GM19193 (cell line): Measurements from ENCODE around the gene ZNF749.

Experiments used
- POLR2A ChIP-seq: IDR thresholded peaks from 4 replicates; pipeline ENCODE4 v1.6.1; 2011; ENCODE audit not compliant: insufficient read depth, insufficient read length; ENCODE audit errors: extremely low read depth

Gene ZNF749

GRCh38 chr19:57437931-57438330 is 2.8 kb downstream of the ZNF749 start:
- no peak for TF ChIP-seq POLR2A

GRCh38 chr19:57438925-57439324 is 3.8 kb downstream of the ZNF749 start:
- no peak for TF ChIP-seq POLR2A

- TF ChIP-seq POLR2A = no peak
Observed at GRCh38 chr19:57441979-57442752, 7.0 kb downstream of the ZNF749 start.

- no peak for TF ChIP-seq POLR2A
Observed at GRCh38 chr19:57443121-57443696, 8.1 kb downstream of the ZNF749 start.

GRCh38 chr19:57452307-57452706 is 17.2 kb downstream of the ZNF749 start:
- TF ChIP-seq POLR2A = no peak

- no peak for TF ChIP-seq POLR2A
Observed at GRCh38 chr19:57465680-57466381, 30.7 kb downstream of the ZNF749 start.

GRCh38 chr19:57466489-57466888 is 31.4 kb downstream of the ZNF749 start:
- no peak for TF ChIP-seq POLR2A

GRCh38 chr19:57473646-57474045 is 38.5 kb downstream of the ZNF749 start:
- no peak for TF ChIP-seq POLR2A

GRCh38 chr19:57477191-57478008 is 42.3 kb downstream of the ZNF749 start, which contains the start of gene ZNF772:
ZNF772 (minus strand) TSS chr19:57477566; CDS start chr19:57477309, 257 bp downstream.
- TF ChIP-seq POLR2A = peak; percentile 41

GRCh38 chr19:57487477-57488298 is 52.6 kb downstream of the ZNF749 start, which contains the start of gene ZNF419:
ZNF419 (plus strand) TSS chr19:57487750; CDS start chr19:57487951, 201 bp downstream.
- TF ChIP-seq POLR2A = peak; percentile 75
